OCI-LY1 (cell line): Measurements from ENCODE around the gene RNASEH2B.

Experiments used
- CTCF ChIP-seq: fragments of 200-600 bp; sonication (generic), shearing (Covaris generic); IDR thresholded peaks from 2 replicates; pipeline ENCODE4 v1.5.1; 2017; ENCODE audit warnings: mild to moderate bottlenecking, antibody characterized with exemption, low read length, moderate library complexity, mixed read lengths
- EZH2 ChIP-seq: fragments of 200-600 bp; sonication (generic), shearing (Covaris generic); IDR thresholded peaks from 2 replicates; pipeline ENCODE4 v1.8.0; 2017; ENCODE audit warnings: borderline replicate concordance, mixed run types, mild to moderate bottlenecking, antibody characterized with exemption, low read length, moderate library complexity, mixed read lengths

DNA sequence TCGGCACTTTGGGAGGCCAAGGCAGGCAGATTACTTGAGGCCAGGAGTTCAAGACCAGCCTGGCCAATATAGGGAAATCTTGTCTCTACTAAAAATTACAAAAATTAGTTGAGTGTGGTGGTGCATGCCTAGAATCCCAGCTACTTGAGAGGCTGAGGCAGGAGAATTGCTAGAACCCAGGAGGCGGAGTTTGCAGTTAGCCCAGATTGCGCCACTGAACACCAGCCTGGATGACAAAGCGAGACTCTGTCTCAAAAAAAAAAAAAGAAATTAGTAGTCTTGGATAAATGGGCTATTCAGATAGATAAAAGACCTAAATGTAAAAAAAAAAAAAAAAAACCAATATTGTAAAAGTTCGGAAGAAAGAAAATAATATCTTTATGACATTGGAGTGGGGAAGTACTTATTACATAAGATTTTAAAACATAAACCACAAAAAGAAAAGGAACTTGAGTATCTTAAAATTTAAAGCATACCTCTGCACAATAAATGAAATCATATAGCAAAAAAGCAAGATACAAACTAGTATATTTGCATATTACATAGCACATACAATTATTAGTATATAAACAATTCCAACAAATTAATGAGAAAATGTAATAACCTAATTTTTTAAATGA is 26.7 kb upstream of the RNASEH2B start:
- no peak for TF ChIP-seq CTCF
- TF ChIP-seq EZH2 = no peak
